ENCODE results near the gene SEMA5A.

Gene SEMA5A

DNA sequence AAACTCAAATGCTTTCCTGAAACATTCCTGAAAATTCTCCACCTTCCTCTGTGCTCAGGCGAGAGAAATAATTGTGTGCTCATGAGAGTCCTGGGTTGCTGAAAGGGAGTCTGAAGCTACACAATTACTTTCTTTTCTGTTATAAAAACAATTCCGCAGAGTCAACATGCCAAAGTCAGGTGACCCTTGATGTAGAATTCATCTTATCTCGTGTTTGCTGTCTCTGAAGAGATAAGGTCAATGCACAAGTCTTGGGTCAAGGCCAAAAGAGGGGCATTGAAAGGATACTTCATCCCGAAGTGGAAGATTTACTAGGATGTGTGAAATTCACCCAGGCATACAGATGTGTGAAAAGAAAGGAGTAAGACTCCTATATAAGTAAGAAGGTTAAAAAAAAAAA is 493.5 kb downstream of the SEMA5A start:
- no peak overlapping the region for H3K18ac ChIP-seq (ENCODE audit: low read length)
- peaks cover 0 to 20% of the 10 kb centered on the region in 2 donors for H3K36me3 ChIP-seq (replicated peaks in 1 of 2; ENCODE audit: control insufficient read depth in 2 of 2, insufficient read depth in 2 of 2, low read length in 2 of 2)
- no peak overlapping the region for H4K91ac ChIP-seq (ENCODE audit: low read depth, low read length, poor library complexity)
- H3K4me3 ChIP-seq (ENCODE audit: low read length in 2 of 2), result no peak overlapping the region
- peaks cover 0 to 2% (median 0%) of the 10 kb centered on the region in 3 experiments for H3K27me3 ChIP-seq (ENCODE audit: control insufficient read depth in 3 of 3, insufficient read depth in 3 of 3, low read depth in 1 of 3, low read length in 3 of 3)
- H3K4ac ChIP-seq (ENCODE audit: low read length), result no peak overlapping the region
- H2BK120ac ChIP-seq (ENCODE audit: low read depth, low read length), result no peak overlapping the region
- H3K4me2 ChIP-seq (ENCODE audit: insufficient read depth, low read length, poor library complexity, severe bottlenecking), result no peak overlapping the region
- no peak overlapping the region for H2BK15ac ChIP-seq (ENCODE audit: low read length)
- no peak overlapping the region for H3K9ac ChIP-seq (ENCODE audit: low read depth, low read length, poor library complexity)
- no peaks in the 10 kb centered on the region for H3K9me3 ChIP-seq (replicated peaks in 1 of 2; ENCODE audit: control insufficient read depth in 2 of 2, insufficient read depth in 1 of 2, low read depth in 1 of 2, low read length in 2 of 2)
- WGBS, 2 donors (ENCODE audit: extremely low coverage in 2 of 2, insufficient read length in 2 of 2, insufficient replicate concordance in 1 of 2), result no CpG with 5 or more reads among the region's 4 CpGs
- H3K23ac ChIP-seq (ENCODE audit: low read depth, low read length, poor library complexity), result no peak overlapping the region
- no peak overlapping the region for H2BK5ac ChIP-seq (ENCODE audit: low read length)
- H3K79me1 ChIP-seq (ENCODE audit: low read depth, low read length), result no peaks in the 10 kb centered on the region
- H3K27ac ChIP-seq (replicated peaks; ENCODE audit: low read length), result no peak overlapping the region
- no peak overlapping the region for H2AK5ac ChIP-seq (ENCODE audit: low read depth, low read length)
- no peak overlapping the region for H4K8ac ChIP-seq (ENCODE audit: low read depth, low read length)
- DNase-seq (ENCODE audit: low spot score), result no peak
- H2AFZ ChIP-seq (ENCODE audit: low read length), result no peak overlapping the region
- no peak overlapping the region for H3K14ac ChIP-seq (ENCODE audit: low read length)
- no peak overlapping the region for H2BK12ac ChIP-seq (ENCODE audit: low read length)
- no peaks in the 10 kb centered on the region for H3K4me1 ChIP-seq (ENCODE audit: control insufficient read depth in 2 of 2, insufficient read depth in 1 of 2, low read depth in 1 of 2, low read length in 2 of 2)

DNA sequence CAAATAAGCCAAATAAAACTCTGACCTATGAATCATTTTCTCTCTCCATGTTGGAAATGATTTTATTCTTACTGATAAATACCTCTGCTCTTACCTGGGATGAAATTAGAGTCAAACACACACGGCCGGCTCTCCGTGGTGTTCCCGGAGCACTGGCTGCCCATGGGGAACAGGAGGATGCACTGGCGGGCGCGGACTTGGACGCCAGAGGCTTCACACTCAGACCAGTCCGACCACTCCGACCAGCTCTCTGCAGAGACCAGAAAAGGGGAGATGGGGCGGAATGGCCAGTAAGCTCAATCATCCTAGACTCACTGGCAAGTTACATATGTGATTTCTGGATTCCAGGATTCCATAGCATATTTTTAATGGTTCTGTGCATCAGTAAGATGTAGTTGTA is 494.1 kb downstream of the SEMA5A start:
- Histone ChIP-seq H3K14ac (ENCODE audit: low read length) (no peak overlapping the region), H3K36me3 (replicated peaks in 1 of 2; ENCODE audit: control insufficient read depth in 2 of 2, insufficient read depth in 2 of 2, low read length in 2 of 2) (peaks cover 0 to 20% of the 10 kb centered on the region in 2 donors), H2AK5ac (ENCODE audit: low read depth, low read length) (no peak overlapping the region), H3K4me1 (ENCODE audit: control insufficient read depth in 2 of 2, insufficient read depth in 1 of 2, low read depth in 1 of 2, low read length in 2 of 2) (no peaks in the 10 kb centered on the region), H3K23ac (ENCODE audit: low read depth, low read length, poor library complexity) (no peak overlapping the region), H3K18ac (ENCODE audit: low read length) (no peak overlapping the region), H2AFZ (ENCODE audit: low read length) (no peak overlapping the region), H3K27me3 (ENCODE audit: control insufficient read depth in 3 of 3, insufficient read depth in 3 of 3, low read depth in 1 of 3, low read length in 3 of 3) (peaks cover 0 to 2% (median 0%) of the 10 kb centered on the region in 3 experiments), H2BK5ac (ENCODE audit: low read length) (no peak overlapping the region), H3K79me1 (ENCODE audit: low read depth, low read length) (no peaks in the 10 kb centered on the region), H3K4ac (ENCODE audit: low read length) (no peak overlapping the region), H3K27ac (replicated peaks; ENCODE audit: low read length) (no peak overlapping the region), H2BK12ac (ENCODE audit: low read length) (no peak overlapping the region), H2BK120ac (ENCODE audit: low read depth, low read length) (no peak overlapping the region), H2BK15ac (ENCODE audit: low read length) (no peak overlapping the region), H4K91ac (ENCODE audit: low read depth, low read length, poor library complexity) (no peak overlapping the region), H3K4me2 (ENCODE audit: insufficient read depth, low read length, poor library complexity, severe bottlenecking) (no peak overlapping the region), H4K8ac (ENCODE audit: low read depth, low read length) (no peak overlapping the region), H3K9me3 (replicated peaks in 1 of 2; ENCODE audit: control insufficient read depth in 2 of 2, insufficient read depth in 1 of 2, low read depth in 1 of 2, low read length in 2 of 2) (no peaks in the 10 kb centered on the region), H3K4me3 (ENCODE audit: low read length in 2 of 2) (no peak overlapping the region), H3K9ac (ENCODE audit: low read depth, low read length, poor library complexity) (no peak overlapping the region)
- no peak for DNase-seq (ENCODE audit: low spot score)
- WGBS, 2 donors (ENCODE audit: extremely low coverage in 2 of 2, insufficient read length in 2 of 2, insufficient replicate concordance in 1 of 2), result no CpG with 5 or more reads among the region's 11 CpGs

DNA sequence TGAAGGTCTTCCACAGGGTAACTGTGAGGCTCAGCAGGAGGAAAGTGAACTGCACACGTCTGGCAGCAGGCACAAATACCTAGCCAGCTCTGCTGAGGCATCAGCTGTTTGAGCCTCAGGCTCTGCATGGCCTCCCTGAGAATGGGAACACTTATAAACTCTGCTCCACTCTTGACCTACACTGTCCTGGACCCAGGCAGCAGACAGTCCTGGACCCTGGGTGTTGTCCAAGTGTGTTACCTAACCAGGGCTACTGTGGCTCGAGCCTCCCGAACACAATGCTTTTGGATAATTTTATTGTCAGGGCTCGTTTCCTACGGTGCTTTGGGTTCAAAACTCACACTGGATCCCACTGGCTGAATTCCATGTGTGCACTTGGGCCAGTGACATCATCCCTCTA is 497.9 kb downstream of the SEMA5A start:
- Histone ChIP-seq H2BK15ac (ENCODE audit: low read length) (no peak overlapping the region), H3K4me3 (ENCODE audit: low read length in 2 of 2) (no peak overlapping the region), H3K79me1 (ENCODE audit: low read depth, low read length) (no peaks in the 10 kb centered on the region), H2BK120ac (ENCODE audit: low read depth, low read length) (no peak overlapping the region), H3K4ac (ENCODE audit: low read length) (no peak overlapping the region), H3K27ac (replicated peaks; ENCODE audit: low read length) (no peak overlapping the region), H2AK5ac (ENCODE audit: low read depth, low read length) (no peak overlapping the region), H3K9me3 (replicated peaks in 1 of 2; ENCODE audit: control insufficient read depth in 2 of 2, insufficient read depth in 1 of 2, low read depth in 1 of 2, low read length in 2 of 2) (no peaks in the 10 kb centered on the region), H2AFZ (ENCODE audit: low read length) (no peak overlapping the region), H3K9ac (ENCODE audit: low read depth, low read length, poor library complexity) (no peak overlapping the region), H3K23ac (ENCODE audit: low read depth, low read length, poor library complexity) (no peak overlapping the region), H3K4me1 (ENCODE audit: control insufficient read depth in 2 of 2, insufficient read depth in 1 of 2, low read depth in 1 of 2, low read length in 2 of 2) (no peaks in the 10 kb centered on the region), H4K8ac (ENCODE audit: low read depth, low read length) (no peak overlapping the region), H3K18ac (ENCODE audit: low read length) (no peak overlapping the region), H4K91ac (ENCODE audit: low read depth, low read length, poor library complexity) (no peak overlapping the region), H3K4me2 (ENCODE audit: insufficient read depth, low read length, poor library complexity, severe bottlenecking) (no peak overlapping the region), H2BK5ac (ENCODE audit: low read length) (no peak overlapping the region), H3K36me3 (replicated peaks in 1 of 2; ENCODE audit: control insufficient read depth in 2 of 2, insufficient read depth in 2 of 2, low read length in 2 of 2) (peaks cover 0 to 22% of the 10 kb centered on the region in 2 donors), H3K27me3 (ENCODE audit: control insufficient read depth in 3 of 3, insufficient read depth in 3 of 3, low read depth in 1 of 3, low read length in 3 of 3) (no peaks in the 10 kb centered on the region), H3K14ac (ENCODE audit: low read length) (no peak overlapping the region), H2BK12ac (ENCODE audit: low read length) (no peak overlapping the region)
- no CpG with 5 or more reads among the region's 5 CpGs for WGBS, 2 donors (ENCODE audit: extremely low coverage in 2 of 2, insufficient read length in 2 of 2, insufficient replicate concordance in 1 of 2)
- no peak for DNase-seq (ENCODE audit: low spot score)

DNA sequence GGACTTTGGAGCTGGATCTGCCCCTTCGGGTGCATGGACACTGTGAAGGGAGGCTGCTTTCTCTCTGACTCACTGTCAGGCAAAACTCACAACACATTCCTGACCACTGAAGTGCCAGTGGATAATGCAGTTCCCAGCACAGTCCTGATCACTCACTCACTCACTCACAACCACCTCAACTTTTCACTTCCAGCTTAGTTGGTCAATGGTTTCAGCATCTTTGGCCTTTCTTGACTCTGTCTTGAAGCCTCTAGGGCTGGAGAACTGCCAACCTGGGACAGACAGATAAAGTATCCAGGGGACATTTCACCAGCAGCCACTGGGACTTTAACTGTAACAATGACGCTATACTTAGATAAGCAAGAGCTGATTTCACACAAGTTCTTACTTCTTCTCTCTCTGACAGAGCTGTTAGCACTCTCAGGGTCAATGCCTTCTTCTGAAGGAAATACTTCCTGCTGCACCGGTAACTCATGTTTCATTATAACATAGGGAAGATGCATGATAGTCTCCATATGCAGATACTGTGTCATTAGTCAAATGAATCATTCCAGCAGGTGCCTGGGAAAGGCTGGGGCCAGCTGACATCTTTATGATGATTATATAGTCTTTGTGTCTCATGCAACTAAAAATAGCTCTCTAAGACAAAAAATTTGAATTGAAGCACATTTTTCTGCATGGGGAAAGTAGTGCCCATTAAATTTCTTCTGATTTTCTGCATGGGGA is 499.0 kb downstream of the SEMA5A start:
- Histone ChIP-seq H3K4me2 (ENCODE audit: insufficient read depth, low read length, poor library complexity, severe bottlenecking) (no peak overlapping the region), H4K91ac (ENCODE audit: low read depth, low read length, poor library complexity) (no peak overlapping the region), H3K4ac (ENCODE audit: low read length) (no peak overlapping the region), H3K27me3 (ENCODE audit: control insufficient read depth in 3 of 3, insufficient read depth in 3 of 3, low read depth in 1 of 3, low read length in 3 of 3) (no peaks in the 10 kb centered on the region), H3K79me1 (ENCODE audit: low read depth, low read length) (no peaks in the 10 kb centered on the region), H3K14ac (ENCODE audit: low read length) (no peak overlapping the region), H3K4me1 (ENCODE audit: control insufficient read depth in 2 of 2, insufficient read depth in 1 of 2, low read depth in 1 of 2, low read length in 2 of 2) (no peaks in the 10 kb centered on the region), H2BK12ac (ENCODE audit: low read length) (no peak overlapping the region), H3K23ac (ENCODE audit: low read depth, low read length, poor library complexity) (no peak overlapping the region), H2BK5ac (ENCODE audit: low read length) (no peak overlapping the region), H3K36me3 (replicated peaks in 1 of 2; ENCODE audit: control insufficient read depth in 2 of 2, insufficient read depth in 2 of 2, low read length in 2 of 2) (peaks cover 0 to 24% of the 10 kb centered on the region in 2 donors), H3K27ac (replicated peaks; ENCODE audit: low read length) (no peak overlapping the region), H3K18ac (ENCODE audit: low read length) (no peak overlapping the region), H2BK15ac (ENCODE audit: low read length) (no peak overlapping the region), H2AK5ac (ENCODE audit: low read depth, low read length) (no peak overlapping the region), H2AFZ (ENCODE audit: low read length) (no peak overlapping the region), H3K9ac (ENCODE audit: low read depth, low read length, poor library complexity) (no peak overlapping the region), H4K8ac (ENCODE audit: low read depth, low read length) (no peak overlapping the region), H3K4me3 (ENCODE audit: low read length in 2 of 2) (no peak overlapping the region), H2BK120ac (ENCODE audit: low read depth, low read length) (no peak overlapping the region), H3K9me3 (replicated peaks in 1 of 2; ENCODE audit: control insufficient read depth in 2 of 2, insufficient read depth in 1 of 2, low read depth in 1 of 2, low read length in 2 of 2) (no peaks in the 10 kb centered on the region)
- no peak for DNase-seq (ENCODE audit: low spot score)
- WGBS, 2 donors (ENCODE audit: extremely low coverage in 2 of 2, insufficient read length in 2 of 2, insufficient replicate concordance in 1 of 2), result no CpG with 5 or more reads among the region's 3 CpGs
